ENCODE results near the gene WNT16.
"Not testable (repeated sequence)": the region's sequence is repeated elsewhere in the genome, so short reads cannot be mapped to it uniquely, and the experiment has no call there.

Gene WNT16

GRCh38 chr7:121306565-121306964 is 22.2 kb upstream of the WNT16 start:
- DNase-seq, result no peak

- DNase-seq, result no peak
Observed at GRCh38 chr7:121307021-121307574, 21.7 kb upstream of the WNT16 start.

- peak in 1 of 3 experiments; percentile 51 for DNase-seq
Observed at GRCh38 chr7:121313220-121313792, 15.5 kb upstream of the WNT16 start.

GRCh38 chr7:121313793-121314676 is 14.8 kb upstream of the WNT16 start:
- peak; percentile 79 to 100 (median 95) for DNase-seq

GRCh38 chr7:121315170-121315569 is 13.6 kb upstream of the WNT16 start:
- DNase-seq, result not testable (repeated sequence)

GRCh38 chr7:121322460-121322859 is 6.3 kb upstream of the WNT16 start:
- peak in 2 of 3 experiments; percentile 36 to 85 for DNase-seq

GRCh38 chr7:121323515-121324302 is 5.1 kb upstream of the WNT16 start:
- no peak for DNase-seq

GRCh38 chr7:121327671-121328070 is 1.1 kb upstream of the WNT16 start:
- no peak for DNase-seq

- DNase-seq, result peak; percentile 52 to 84 (median 76)
Observed at GRCh38 chr7:121329191-121330052, 622 bp downstream of the WNT16 start.

- DNase-seq, result peak; percentile 36 to 87 (median 76)
Observed at GRCh38 chr7:121330053-121330833, 1.4 kb downstream of the WNT16 start.

- DNase-seq, result no peak
Observed at GRCh38 chr7:121331048-121331447, 2.2 kb downstream of the WNT16 start.

GRCh38 chr7:121331574-121331973 is 2.8 kb downstream of the WNT16 start:
- DNase-seq, result peak in 1 of 3 experiments; percentile 18

- no peak for DNase-seq
Observed at GRCh38 chr7:121334376-121334775, 5.6 kb downstream of the WNT16 start.

GRCh38 chr7:121334875-121335648 is 6.3 kb downstream of the WNT16 start:
- no peak for DNase-seq

- peak in 2 of 3 experiments; percentile 11 to 70 for DNase-seq
Observed at GRCh38 chr7:121336579-121336978, 7.8 kb downstream of the WNT16 start.

- DNase-seq, result peak in 2 of 3 experiments; percentile 32 to 78
Observed at GRCh38 chr7:121337398-121337797, 8.6 kb downstream of the WNT16 start.

- DNase-seq, result no peak
Observed at GRCh38 chr7:121339082-121339481, 10.3 kb downstream of the WNT16 start.

GRCh38 chr7:121341933-121342332 is 13.1 kb downstream of the WNT16 start:
- no peak for DNase-seq

- no peak for DNase-seq
Observed at GRCh38 chr7:121342631-121343030, 13.8 kb downstream of the WNT16 start.

GRCh38 chr7:121343302-121343701 is 14.5 kb downstream of the WNT16 start:
- DNase-seq, result no peak
